Large intestine (tissue), 3 donors: Measurements from ENCODE around the gene TAOK1. TPM values are rescaled to one million over a fixed set of nuclear protein-coding genes. Genes with fewer than 3 reads are reported as not detected.

Experiments
- DNase-seq, 2 donors: peaks; one replicate each; pipeline versions ENCODE4 v3.0.0 to v3.0.0-alpha.2; 2013
- H3K27ac ChIP-seq: one replicate; pipeline ENCODE4 v1.5.1; 2013; ENCODE audit warnings: low read length
- H3K27me3 ChIP-seq: 2 replicates; pipeline ENCODE4 v1.6.1; 2013; ENCODE audit warnings: low read length; ENCODE audit not compliant: control insufficient read depth, insufficient read depth
- H3K36me3 ChIP-seq: 2 replicates; pipeline ENCODE4 v1.6.1; 2013; ENCODE audit warnings: low read length; ENCODE audit not compliant: control insufficient read depth, insufficient read depth
- H3K4me1 ChIP-seq: one replicate; pipeline ENCODE4 v1.6.1; 2013; ENCODE audit warnings: low read length; ENCODE audit not compliant: control insufficient read depth, insufficient read depth
- H3K4me3 ChIP-seq: one replicate; pipeline ENCODE4 v1.5.1; 2013; ENCODE audit warnings: low read length
- H3K9me3 ChIP-seq: one replicate; pipeline ENCODE4 v1.6.1; 2013; ENCODE audit warnings: mild to moderate bottlenecking, low read depth, low read length, moderate library complexity; ENCODE audit not compliant: control insufficient read depth
- WGBS: methylation state at CpG from one replicate; pipeline ENCODE4 v1.1.5; 2013; ENCODE audit warnings: low lambda C conversion rate; ENCODE audit not compliant: insufficient coverage; 5-methylcytosine and 5-hydroxymethylcytosine counted together
- polyA plus RNA-seq: library from polyadenylated mRNA; unstranded; fragments of 120-200 nt; gene quantifications from one replicate; pipeline ENCODE4 v1.2.1, GENCODE V29; 2013

TAOK1 gene
- polyA plus RNA-seq, 1 donor = 22.2 TPM

GRCh38 chr17:29560316-29560715 lies 170.2 kb downstream of the TAOK1 start:
- Histone ChIP-seq H3K36me3 (peaks cover 19% of the 10 kb centered on the region), H3K27ac (no peak overlapping the region), H3K4me3 (no peak overlapping the region), H3K9me3 (no peaks in the 10 kb centered on the region), H3K27me3 (no peaks in the 10 kb centered on the region), H3K4me1 (peaks cover 27% of the 10 kb centered on the region)
- no peak for DNase-seq
- WGBS = no CpG with 5 or more reads among the region's 6 CpGs

GRCh38 chr17:29561554-29562517 lies 171.7 kb downstream of the TAOK1 start:
- Histone ChIP-seq H3K27ac (no peak overlapping the region), H3K4me1 (peaks cover 30% of the 10 kb centered on the region), H3K27me3 (peaks cover 7% of the 10 kb centered on the region), H3K9me3 (no peaks in the 10 kb centered on the region), H3K36me3 (peaks cover 19% of the 10 kb centered on the region), H3K4me3 (no peak overlapping the region)
- no CpG with 5 or more reads among the region's 17 CpGs for WGBS
- no peak for DNase-seq

GRCh38 chr17:29562615-29563014 lies 172.5 kb downstream of the TAOK1 start:
- Histone ChIP-seq H3K4me3 (no peak overlapping the region), H3K27ac (no peak overlapping the region), H3K4me1 (peaks cover 25% of the 10 kb centered on the region), H3K9me3 (no peaks in the 10 kb centered on the region), H3K27me3 (peaks cover 7% of the 10 kb centered on the region), H3K36me3 (peaks cover 19% of the 10 kb centered on the region)
- WGBS = no CpG with 5 or more reads among the region's 18 CpGs
- DNase-seq = no peak

- Histone ChIP-seq H3K4me1 (peaks cover 25% of the 10 kb centered on the region), H3K27me3 (peaks cover 7% of the 10 kb centered on the region), H3K27ac (no peak overlapping the region), H3K9me3 (no peaks in the 10 kb centered on the region), H3K4me3 (no peak overlapping the region), H3K36me3 (peaks cover 19% of the 10 kb centered on the region)
- no CpG with 5 or more reads among the region's 3 CpGs for WGBS
- no peak for DNase-seq
Measured at GRCh38 chr17:29563816-29564215, 173.7 kb downstream of the TAOK1 start.

- H3K4me3 ChIP-seq = peak overlapping the region; percentile 71
- peaks cover 21% of the 10 kb centered on the region for H3K36me3 ChIP-seq
- H3K9me3 ChIP-seq = no peaks in the 10 kb centered on the region
- peaks cover 40% of the 10 kb centered on the region for H3K4me1 ChIP-seq
- peak; percentile 60 to 78 for DNase-seq
- peaks cover 7% of the 10 kb centered on the region for H3K27me3 ChIP-seq
- peak overlapping the region; percentile 87 for H3K27ac ChIP-seq
- no CpG with 5 or more reads among the region's 55 CpGs for WGBS
Measured at GRCh38 chr17:29565643-29566472, 175.7 kb downstream of the TAOK1 start.

- peak; percentile 68 to 87 for DNase-seq
- no CpG with 5 or more reads among the region's 94 CpGs for WGBS
- peaks cover 47% of the 10 kb centered on the region for H3K4me1 ChIP-seq
Measured at GRCh38 chr17:29566473-29567303, 176.5 kb downstream of the TAOK1 start, which contains the start of gene ABHD15. TSS of gene ABHD15 (minus strand) at chr17:29567037. CDS start at chr17:29566966, 71 bp downstream.

GRCh38 chr17:29567304-29567553 lies 177.1 kb downstream of the TAOK1 start:
- Histone ChIP-seq H3K27ac (peak overlapping the region; percentile 95), H3K4me3 (peak overlapping the region; percentile 75), H3K9me3 (no peaks in the 10 kb centered on the region), H3K36me3 (peaks cover 26% of the 10 kb centered on the region), H3K4me1 (peaks cover 52% of the 10 kb centered on the region), H3K27me3 (peaks cover 7% of the 10 kb centered on the region)
- DNase-seq = no peak
- WGBS = no CpG with 5 or more reads among the region's 27 CpGs

More at GRCh38 chr17:29566473-29567303, 176.5 kb downstream of the TAOK1 start, which contains the start of gene ABHD15:
- Histone ChIP-seq H3K27ac (peak within 1 kb of the TSS; percentile 95), H3K27me3 (peaks cover 7% of the 10 kb centered on the region), H3K9me3 (no peaks in the 10 kb centered on the region), H3K36me3 (peaks cover 26% of the 10 kb centered on the region), H3K4me3 (peak within 1 kb of the TSS; percentile 75)

- Histone ChIP-seq H3K4me1 (peaks cover 50% of the 10 kb centered on the region), H3K4me3 (peak overlapping the region; percentile 75)
- no CpG with 5 or more reads among the region's 63 CpGs for WGBS
Measured at GRCh38 chr17:29567554-29568330, 177.6 kb downstream of the TAOK1 start.

More at GRCh38 chr17:29567554-29568330, 177.6 kb downstream of the TAOK1 start:
- peak; percentile 44 to 78 for DNase-seq
- Histone ChIP-seq H3K27me3 (peaks cover 7% of the 10 kb centered on the region), H3K9me3 (no peaks in the 10 kb centered on the region), H3K36me3 (peaks cover 23% of the 10 kb centered on the region), H3K27ac (peak overlapping the region; percentile 95)
